ENCODE measurements around the gene RAB11FIP3.

DNA sequence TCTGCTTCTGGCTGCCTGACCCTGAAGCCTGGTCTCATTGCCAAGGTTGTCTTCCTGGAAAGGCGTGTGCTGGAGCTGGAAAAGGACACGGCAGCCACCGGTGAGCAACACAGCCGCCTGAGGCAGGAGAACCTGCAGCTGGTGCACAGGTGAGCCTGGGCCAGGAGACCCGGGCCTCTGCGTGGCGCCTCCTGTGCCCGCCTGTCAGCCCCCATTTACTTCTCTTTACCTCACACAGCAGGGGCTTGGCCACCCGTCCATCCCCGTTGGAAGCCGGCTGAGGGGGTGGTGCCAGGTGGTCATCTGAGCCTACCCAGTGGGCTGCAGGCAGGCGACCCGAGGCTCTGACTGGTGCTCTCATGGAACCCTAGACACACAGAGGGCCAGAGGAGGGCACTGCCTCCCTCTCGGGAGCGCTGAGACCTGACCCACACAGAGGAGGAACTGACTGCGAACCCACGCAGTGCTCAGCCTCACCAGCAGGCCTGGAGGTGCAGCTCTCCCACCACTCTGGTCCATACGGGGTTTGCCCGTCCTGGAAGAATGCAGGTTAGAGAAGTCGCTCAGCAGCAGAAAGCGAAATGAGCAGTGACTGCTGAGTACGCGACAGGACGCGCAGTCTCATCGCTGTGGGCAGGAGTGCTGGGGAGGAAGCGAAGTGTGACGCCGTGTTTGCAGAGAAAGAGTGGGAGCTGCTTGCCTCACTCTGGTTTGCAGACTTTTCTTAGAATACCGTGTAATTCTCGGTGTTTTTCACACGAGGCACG lies 80.2 kb downstream of the RAB11FIP3 start:
- TF ChIP-seq GATA2 (IDR thresholded peaks at IDR 0.05; ENCODE audit: low read depth, low read length), result no peak
- TF ChIP-seq GATA3 (IDR thresholded peaks at IDR 0.05; ENCODE audit: low read depth, low read length), result no peak
